DND-41 (cell line): ENCODE results near the gene DNAJA3.
A peak's percentile ranks its signal among the peaks of the same experiment; 100 is the strongest.

Experiments used
- ATAC-seq: fragments of 200-7000 bp; cut with Tn5 transposase; 3 replicates; pipeline ENCODE4 v1.9.1; 2021; ENCODE audit warnings: low read depth; ENCODE audit not compliant: insufficient read depth
- DNase-seq: peaks from one replicate; pipeline ENCODE4 v3.0.0-alpha.2; 2020
- H2AFZ ChIP-seq: 2 replicates; pipeline ENCODE4 v1.6.0; 2012; ENCODE audit warnings: low read depth, low read length
- H3K27ac ChIP-seq: 2 replicates; pipeline ENCODE4 v1.5.1; 2012; ENCODE audit warnings: low read length, inconsistent platforms
- H3K27me3 ChIP-seq: fragments of 200-600 bp; sonication (generic); 2 replicates; pipeline ENCODE4 v1.6.0; 2012; ENCODE audit warnings: low read length, mild to moderate bottlenecking, inconsistent platforms; ENCODE audit not compliant: insufficient read depth, poor library complexity
- H3K36me3 ChIP-seq: 2 replicates; pipeline ENCODE4 v1.5.1; 2012; ENCODE audit warnings: low read length, inconsistent platforms; ENCODE audit not compliant: insufficient read depth
- H3K4me1 ChIP-seq: 2 replicates; pipeline ENCODE4 v1.5.1; 2012; ENCODE audit warnings: mild to moderate bottlenecking, low read length; ENCODE audit not compliant: insufficient read depth
- H3K4me2 ChIP-seq: 2 replicates; pipeline ENCODE4 v1.6.0; 2012; ENCODE audit warnings: mild to moderate bottlenecking, moderate library complexity, low read length, inconsistent platforms; ENCODE audit not compliant: insufficient read depth
- H3K4me3 ChIP-seq, 2 experiments: fragments of 200-600 bp in 1 of 2; shearing (Covaris generic) in 1 of 2; 2 replicates each; pipeline ENCODE4 v1.5.1; 2012 to 2016; ENCODE audit warnings: inconsistent platforms in 2 of 2, low read length in 2 of 2, mild to moderate bottlenecking in 2 of 2, low read depth in 1 of 2, moderate library complexity in 1 of 2
- H3K79me2 ChIP-seq: 2 replicates; pipeline ENCODE4 v1.6.0; 2012; ENCODE audit warnings: low read length, inconsistent platforms; ENCODE audit not compliant: insufficient read depth
- H3K9ac ChIP-seq: 2 replicates; pipeline ENCODE4 v1.6.0; 2012; ENCODE audit warnings: low read depth, mild to moderate bottlenecking, inconsistent platforms, low read length, moderate library complexity
- H3K9me3 ChIP-seq: 2 replicates; pipeline ENCODE4 v1.5.1; 2012; ENCODE audit warnings: low read length, moderate library complexity, mild to moderate bottlenecking, inconsistent platforms; ENCODE audit not compliant: insufficient read depth, severe bottlenecking
- H4K20me1 ChIP-seq: 2 replicates; pipeline ENCODE4 v1.6.0; 2012; ENCODE audit warnings: low read length; ENCODE audit not compliant: insufficient read depth
- EZH2 ChIP-seq: IDR thresholded peaks from 3 replicates; pipeline ENCODE4 v1.6.1; 2012; ENCODE audit warnings: borderline replicate concordance, low read depth, mild to moderate bottlenecking, moderate library complexity, low read length, inconsistent platforms; ENCODE audit not compliant: severe bottlenecking
- TF ChIP-seq, protein P1 (sequence below): IDR thresholded peaks from 2 replicates; pipeline ENCODE4 v1.5.1; 2012; ENCODE audit warnings: borderline replicate concordance, low read length, moderate library complexity, mild to moderate bottlenecking; ENCODE audit not compliant: poor library complexity, severe bottlenecking; ENCODE audit errors: extremely low read depth

The DNAJA3 gene

DNA sequence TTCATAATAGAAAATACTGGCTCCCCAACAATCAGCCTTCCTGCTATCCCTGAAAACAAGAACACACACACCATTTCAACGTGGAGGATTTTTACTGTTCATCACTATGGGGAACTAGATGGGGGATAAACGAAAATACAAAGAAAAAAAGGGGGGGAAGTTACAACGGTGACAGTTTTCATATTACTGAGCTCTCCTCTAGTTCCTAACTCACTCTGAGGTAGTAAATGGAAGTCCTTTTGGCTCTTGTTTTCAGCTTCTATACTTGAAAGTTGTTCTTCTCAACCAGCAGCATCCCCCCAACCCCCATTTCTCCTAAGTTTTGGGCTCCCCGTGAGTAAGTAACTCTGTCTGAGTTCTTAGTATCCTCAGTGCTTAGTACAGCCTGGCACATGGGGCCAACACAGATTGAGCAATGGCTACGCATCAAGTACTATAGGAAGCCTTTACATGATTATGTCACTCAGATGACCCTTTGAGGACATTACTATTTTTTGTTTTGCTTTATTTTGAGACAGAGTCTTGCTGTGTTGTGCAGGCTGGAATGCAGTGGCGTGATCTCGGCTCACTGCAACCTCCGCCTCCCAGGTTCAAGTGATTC is 5.1 kb upstream of the DNAJA3 start:
- no peak for ATAC-seq
- peaks cover 13% of the 10 kb centered on the region for H3K79me2 ChIP-seq
- H3K9ac ChIP-seq = no peak overlapping the region
- TF ChIP-seq, protein P1, sequence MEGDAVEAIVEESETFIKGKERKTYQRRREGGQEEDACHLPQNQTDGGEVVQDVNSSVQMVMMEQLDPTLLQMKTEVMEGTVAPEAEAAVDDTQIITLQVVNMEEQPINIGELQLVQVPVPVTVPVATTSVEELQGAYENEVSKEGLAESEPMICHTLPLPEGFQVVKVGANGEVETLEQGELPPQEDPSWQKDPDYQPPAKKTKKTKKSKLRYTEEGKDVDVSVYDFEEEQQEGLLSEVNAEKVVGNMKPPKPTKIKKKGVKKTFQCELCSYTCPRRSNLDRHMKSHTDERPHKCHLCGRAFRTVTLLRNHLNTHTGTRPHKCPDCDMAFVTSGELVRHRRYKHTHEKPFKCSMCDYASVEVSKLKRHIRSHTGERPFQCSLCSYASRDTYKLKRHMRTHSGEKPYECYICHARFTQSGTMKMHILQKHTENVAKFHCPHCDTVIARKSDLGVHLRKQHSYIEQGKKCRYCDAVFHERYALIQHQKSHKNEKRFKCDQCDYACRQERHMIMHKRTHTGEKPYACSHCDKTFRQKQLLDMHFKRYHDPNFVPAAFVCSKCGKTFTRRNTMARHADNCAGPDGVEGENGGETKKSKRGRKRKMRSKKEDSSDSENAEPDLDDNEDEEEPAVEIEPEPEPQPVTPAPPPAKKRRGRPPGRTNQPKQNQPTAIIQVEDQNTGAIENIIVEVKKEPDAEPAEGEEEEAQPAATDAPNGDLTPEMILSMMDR = no peak
- TF ChIP-seq EZH2 = no peak
- no peak for DNase-seq
- H3K36me3 ChIP-seq = no peaks in the 10 kb centered on the region
- H3K9me3 ChIP-seq = no peaks in the 10 kb centered on the region
- no peak overlapping the region for H2AFZ ChIP-seq
- no peaks in the 10 kb centered on the region for H3K27me3 ChIP-seq
- H3K4me3 ChIP-seq = no peak overlapping the region
- H3K4me1 ChIP-seq = peaks cover 20% of the 10 kb centered on the region
- H3K4me2 ChIP-seq = no peak overlapping the region
- H4K20me1 ChIP-seq = peaks cover 1% of the 10 kb centered on the region; the same call in 1 of the 2 replicates
- no peak overlapping the region for H3K27ac ChIP-seq

DNA sequence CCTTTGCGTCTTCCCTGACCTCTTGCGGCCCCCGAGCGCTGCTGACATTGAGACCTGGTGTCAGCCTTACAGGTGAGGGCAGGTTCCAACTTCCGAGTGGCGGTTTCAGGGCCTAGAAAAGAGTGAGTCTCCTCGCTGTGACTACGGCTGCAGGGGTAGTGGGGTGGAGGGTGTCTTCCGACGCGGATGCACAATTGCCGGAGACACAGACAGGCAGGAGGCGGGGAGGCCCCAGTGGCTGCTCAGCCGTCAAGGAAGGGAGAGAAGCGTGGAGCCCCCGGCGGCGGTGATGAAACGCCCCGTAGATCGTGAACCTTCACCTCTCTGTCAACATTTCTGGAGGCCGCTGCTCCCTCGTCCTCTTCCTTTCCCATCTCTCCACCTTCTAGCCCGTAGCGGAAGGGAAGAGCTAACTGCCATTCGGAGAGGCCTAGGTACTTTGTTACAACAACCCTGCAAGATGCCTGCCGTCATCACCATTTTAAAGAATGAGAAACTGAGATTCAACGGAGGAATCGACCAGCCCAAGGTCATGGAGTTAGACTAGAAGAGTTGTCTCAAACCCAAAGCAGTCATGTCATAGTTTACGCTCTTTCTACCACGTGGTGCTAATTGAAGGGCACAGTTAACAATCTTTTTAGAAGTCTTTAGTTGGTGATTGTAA is 485 bp downstream of the DNAJA3 start:
- Histone ChIP-seq H3K9ac (peak overlapping the region; percentile 68), H3K27ac (peak overlapping the region; percentile 99), H3K36me3 (peaks cover 19% of the 10 kb centered on the region; the same call in 1 of the 2 replicates), H3K4me1 (peaks cover 29% of the 10 kb centered on the region), H3K4me3 (peak overlapping the region; percentile 73 to 87), H2AFZ (peak overlapping the region; percentile 92), H3K4me2 (peak overlapping the region; percentile 98), H3K9me3 (no peaks in the 10 kb centered on the region), H4K20me1 (peaks cover 16% of the 10 kb centered on the region; the same call in 1 of the 2 replicates), H3K79me2 (peaks cover 57% of the 10 kb centered on the region), H3K27me3 (no peaks in the 10 kb centered on the region)
- TF ChIP-seq, protein P1 = peak; percentile 3
- no peak for TF ChIP-seq EZH2
- DNase-seq (no peak), ATAC-seq (peak; percentile 30)

DNA sequence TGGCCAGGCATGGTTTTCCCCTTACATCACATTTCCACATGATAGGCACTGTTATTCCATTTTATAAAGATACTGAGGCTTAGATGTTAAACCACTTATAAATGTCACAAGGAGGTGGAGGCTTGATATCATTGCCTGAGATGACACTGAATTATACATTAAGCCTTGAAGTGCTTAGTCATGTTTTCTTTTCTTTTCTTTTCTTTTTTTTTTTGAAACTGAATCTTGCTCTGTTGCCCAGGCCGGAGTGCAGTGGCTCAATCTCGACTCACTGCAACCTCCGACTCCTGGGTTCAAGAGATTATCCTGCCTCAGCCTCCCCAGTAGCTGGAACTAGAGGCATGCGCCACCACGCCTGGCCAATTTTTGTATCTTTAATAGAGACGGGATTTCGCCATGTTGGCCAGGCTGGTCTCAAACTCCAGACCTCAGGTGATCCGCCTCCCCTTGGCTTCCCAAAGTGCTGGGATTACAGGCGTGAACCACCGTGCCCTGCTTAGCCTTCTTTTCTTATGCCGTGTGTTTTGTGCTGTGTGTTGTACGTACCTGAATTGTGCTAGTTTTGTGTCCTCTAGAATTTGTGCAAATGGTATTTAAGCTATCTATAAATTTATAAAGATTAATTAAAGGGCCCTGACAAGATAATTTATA is 1.2 kb downstream of the DNAJA3 start:
- ATAC-seq = no peak
- peak overlapping the region; percentile 98 for H3K4me2 ChIP-seq
- H4K20me1 ChIP-seq = peaks cover 16% of the 10 kb centered on the region; the same call in 1 of the 2 replicates

More for the DNA sequence above, 1.2 kb downstream of the DNAJA3 start:
- TF ChIP-seq, protein P1 = no peak
- no peak for TF ChIP-seq EZH2
- H2AFZ ChIP-seq = peak overlapping the region; percentile 92; the same call in 1 of the 2 replicates
- peaks cover 25% of the 10 kb centered on the region; the same call in 1 of the 2 replicates for H3K36me3 ChIP-seq
- H3K9ac ChIP-seq = peak overlapping the region; percentile 68
- H3K79me2 ChIP-seq = peaks cover 57% of the 10 kb centered on the region
- H3K27ac ChIP-seq = peak overlapping the region; percentile 99
- no peaks in the 10 kb centered on the region for H3K27me3 ChIP-seq
- H3K4me1 ChIP-seq = peaks cover 29% of the 10 kb centered on the region
- peak overlapping the region; percentile 73 to 87 for H3K4me3 ChIP-seq
- no peaks in the 10 kb centered on the region for H3K9me3 ChIP-seq
- DNase-seq = no peak
